ENCODE data around the gene SLC36A1.
"Not testable (repeated sequence)": the region's sequence is repeated elsewhere in the genome, so short reads cannot be mapped to it uniquely, and the experiment has no call there.

SLC36A1 gene

GRCh38 chr5:151483647-151484046 lies 36.2 kb downstream of the SLC36A1 start:
- no peak for DNase-seq (ENCODE audit: low spot score)

GRCh38 chr5:151487544-151487943 lies 40.1 kb downstream of the SLC36A1 start:
- DNase-seq (ENCODE audit: low spot score), result no peak

GRCh38 chr5:151490627-151491026 lies 43.2 kb downstream of the SLC36A1 start:
- no peak for DNase-seq (ENCODE audit: low spot score)

GRCh38 chr5:151491062-151491461 lies 43.7 kb downstream of the SLC36A1 start:
- no peak for DNase-seq (ENCODE audit: low spot score)

- no peak for DNase-seq (ENCODE audit: low spot score)
Measured at GRCh38 chr5:151492729-151493128, 45.3 kb downstream of the SLC36A1 start.

- DNase-seq (ENCODE audit: low spot score), result no peak
Measured at GRCh38 chr5:151493665-151494064, 46.3 kb downstream of the SLC36A1 start.

GRCh38 chr5:151495320-151495719 lies 47.9 kb downstream of the SLC36A1 start:
- DNase-seq (ENCODE audit: low spot score), result no peak

- DNase-seq (ENCODE audit: low spot score), result no peak
Measured at GRCh38 chr5:151496041-151496484, 48.7 kb downstream of the SLC36A1 start.

- no peak for DNase-seq (ENCODE audit: low spot score)
Measured at GRCh38 chr5:151497391-151498002, 50.1 kb downstream of the SLC36A1 start.

GRCh38 chr5:151498395-151499155 lies 51.2 kb downstream of the SLC36A1 start:
- no peak for DNase-seq (ENCODE audit: low spot score)

GRCh38 chr5:151499501-151500035 lies 52.2 kb downstream of the SLC36A1 start:
- DNase-seq (ENCODE audit: low spot score), result no peak

GRCh38 chr5:151504006-151504405 lies 56.6 kb downstream of the SLC36A1 start:
- DNase-seq (ENCODE audit: low spot score), result no peak

- not testable (repeated sequence) for DNase-seq (ENCODE audit: low spot score)
Measured at GRCh38 chr5:151508308-151508707, 60.9 kb downstream of the SLC36A1 start.

- no peak for DNase-seq (ENCODE audit: low spot score)
Measured at GRCh38 chr5:151509231-151509630, 61.8 kb downstream of the SLC36A1 start.

GRCh38 chr5:151509836-151510235 lies 62.4 kb downstream of the SLC36A1 start:
- no peak for DNase-seq (ENCODE audit: low spot score)

GRCh38 chr5:151517122-151517920 lies 69.9 kb downstream of the SLC36A1 start:
- DNase-seq (ENCODE audit: low spot score), result no peak

- DNase-seq (ENCODE audit: low spot score), result no peak
Measured at GRCh38 chr5:151520294-151520693, 72.9 kb downstream of the SLC36A1 start.

- no peak for DNase-seq (ENCODE audit: low spot score)
Measured at GRCh38 chr5:151522226-151522625, 74.8 kb downstream of the SLC36A1 start.

GRCh38 chr5:151523335-151523734 lies 75.9 kb downstream of the SLC36A1 start:
- DNase-seq (ENCODE audit: low spot score), result no peak

- no peak for DNase-seq (ENCODE audit: low spot score)
Measured at GRCh38 chr5:151528153-151528552, 80.8 kb downstream of the SLC36A1 start.

GRCh38 chr5:151528996-151529395 lies 81.6 kb downstream of the SLC36A1 start:
- no peak for DNase-seq (ENCODE audit: low spot score)

- DNase-seq (ENCODE audit: low spot score), result no peak
Measured at GRCh38 chr5:151531581-151531980, 84.2 kb downstream of the SLC36A1 start.

- DNase-seq (ENCODE audit: low spot score), result no peak
Measured at GRCh38 chr5:151532416-151532815, 85.0 kb downstream of the SLC36A1 start.

Measured in left forelimb (tissue), 1 donor.